Fibroblast of lung (primary cell): ENCODE measurements around the gene SMYD1. TPM values are rescaled to one million over a fixed set of nuclear protein-coding genes. Genes with fewer than 3 reads are reported as not detected.

Source experiments
- DNase-seq, 2 donors: peaks; one replicate each; pipeline versions ENCODE4 v3.0.0 to v3.0.0-alpha.2; 2010; ENCODE audit warnings: low read depth in 2 of 2
- H2AFZ ChIP-seq: 2 replicates; pipeline ENCODE4 v1.5.1; 2012; ENCODE audit warnings: low read length, control low read depth, inconsistent platforms
- H3K27ac ChIP-seq: 2 replicates; pipeline ENCODE4 v1.5.1; 2011; ENCODE audit warnings: low read length, control low read depth; ENCODE audit not compliant: insufficient read depth
- H3K27me3 ChIP-seq: 2 replicates; pipeline ENCODE4 v1.5.1; 2011; ENCODE audit warnings: mild to moderate bottlenecking, low read length; ENCODE audit not compliant: control insufficient read depth, insufficient read depth
- H3K36me3 ChIP-seq: 2 replicates; pipeline ENCODE4 v1.5.1; 2011; ENCODE audit warnings: low read length; ENCODE audit not compliant: control insufficient read depth, insufficient read depth
- H3K4me1 ChIP-seq: 2 replicates; pipeline ENCODE4 v1.5.1; 2011; ENCODE audit warnings: low read length; ENCODE audit not compliant: control insufficient read depth, insufficient read depth; ENCODE audit errors: extremely low read depth
- H3K4me2 ChIP-seq: 2 replicates; pipeline ENCODE4 v1.5.1; 2011; ENCODE audit warnings: low read length, control low read depth; ENCODE audit not compliant: insufficient read depth; ENCODE audit errors: extremely low read depth
- H3K4me3 ChIP-seq, 4 experiments: fragments of 200-600 bp in 1 of 4; sonication (generic) in 1 of 4; replicated peaks in 1 of 4; 2 replicates each; pipeline ENCODE4 v1.5.1; 2011 to 2016; ENCODE audit warnings: low read length in 4 of 4, low read depth in 3 of 4, mild to moderate bottlenecking in 3 of 4, control low read depth in 2 of 4, inconsistent platforms in 1 of 4, mixed read lengths in 1 of 4; ENCODE audit not compliant: insufficient read depth in 1 of 4; ENCODE audit errors: control extremely low read depth in 1 of 4
- H3K79me2 ChIP-seq: 2 replicates; pipeline ENCODE4 v1.5.1; 2012; ENCODE audit warnings: mild to moderate bottlenecking, low read length, inconsistent platforms; ENCODE audit not compliant: control insufficient read depth, insufficient read depth
- H3K9ac ChIP-seq: 2 replicates; pipeline ENCODE4 v1.5.1; 2011; ENCODE audit warnings: mild to moderate bottlenecking, low read length, control low read depth; ENCODE audit not compliant: insufficient read depth
- H3K9me3 ChIP-seq: 2 replicates; pipeline ENCODE4 v1.5.1; 2012; ENCODE audit warnings: low read depth, low read length; ENCODE audit not compliant: control insufficient read depth, insufficient read depth
- H4K20me1 ChIP-seq: 2 replicates; pipeline ENCODE4 v1.5.1; 2011; ENCODE audit warnings: low read length; ENCODE audit not compliant: control insufficient read depth, insufficient read depth; ENCODE audit errors: extremely low read depth
- EZH2 ChIP-seq: IDR thresholded peaks from 2 replicates; pipeline ENCODE4 v1.5.1; 2012; ENCODE audit warnings: low read length, control low read depth, mild to moderate bottlenecking; ENCODE audit errors: missing control alignments
- polyA plus RNA-seq, 2 donors: library from polyadenylated mRNA; depleted of rRNA in 1 of 2; stranded (reverse) in 1 of 2; unstranded in 1 of 2; fragments of >200 nt; gene quantifications; 2 replicates each; pipeline ENCODE4 v1.2.1, GENCODE V29; 2011 to 2012; ENCODE audit warnings: missing spikeins in 1 of 2
- total RNA-seq: library from RNA; depleted of rRNA; stranded (reverse); fragments of >200 nt; gene quantifications from 2 replicates; pipeline ENCODE4 v1.2.1, GENCODE V29; 2014
- TF ChIP-seq, protein P1 (sequence below), 2 donors: IDR thresholded peaks in 1 of 2; conservative IDR thresholded peaks in 1 of 2; 1 replicate in 1 of 2; 2 replicates in 1 of 2; pipeline ENCODE4 v1.5.1; 2011 to 2012; ENCODE audit warnings: low read length in 2 of 2, control low read depth in 1 of 2, inconsistent platforms in 1 of 2, low read depth in 1 of 2, mild to moderate bottlenecking in 1 of 2

Gene SMYD1
- total and polyA plus RNA-seq, 2 donors (not counting 1 experiment from before 2014, with no cell fraction given): not detected

DNA sequence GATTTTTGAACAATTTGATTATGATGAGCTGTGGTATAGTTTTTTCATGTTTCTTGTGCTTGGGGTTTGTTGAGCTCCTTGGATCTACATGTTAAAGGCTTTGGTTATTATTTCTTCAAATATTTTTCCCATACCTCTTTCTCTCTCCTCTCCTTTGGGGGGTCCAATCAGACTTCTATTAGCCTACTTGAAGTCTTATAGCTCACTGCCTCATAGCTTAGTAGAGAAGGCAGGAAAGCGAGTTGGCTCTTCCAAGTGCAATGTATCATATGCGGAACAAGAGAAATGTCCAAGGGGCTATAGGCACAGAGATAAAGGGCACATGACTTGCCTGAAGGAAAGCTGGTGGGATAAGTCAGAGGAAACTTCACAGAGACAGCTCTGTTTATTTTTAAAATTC, 74.3 kb downstream of the SMYD1 start:
- Histone ChIP-seq H3K4me2 (no peak overlapping the region), H3K9ac (no peak overlapping the region), H3K79me2 (no peaks in the 10 kb centered on the region), H3K27ac (no peak overlapping the region), H3K4me3 (no peak overlapping the region), H3K9me3 (no peaks in the 10 kb centered on the region), H4K20me1 (no peaks in the 10 kb centered on the region), H3K4me1 (no peaks in the 10 kb centered on the region), H3K27me3 (no peaks in the 10 kb centered on the region), H3K36me3 (no peaks in the 10 kb centered on the region), H2AFZ (no peak overlapping the region)
- DNase-seq: no peak
- TF ChIP-seq, protein P1, sequence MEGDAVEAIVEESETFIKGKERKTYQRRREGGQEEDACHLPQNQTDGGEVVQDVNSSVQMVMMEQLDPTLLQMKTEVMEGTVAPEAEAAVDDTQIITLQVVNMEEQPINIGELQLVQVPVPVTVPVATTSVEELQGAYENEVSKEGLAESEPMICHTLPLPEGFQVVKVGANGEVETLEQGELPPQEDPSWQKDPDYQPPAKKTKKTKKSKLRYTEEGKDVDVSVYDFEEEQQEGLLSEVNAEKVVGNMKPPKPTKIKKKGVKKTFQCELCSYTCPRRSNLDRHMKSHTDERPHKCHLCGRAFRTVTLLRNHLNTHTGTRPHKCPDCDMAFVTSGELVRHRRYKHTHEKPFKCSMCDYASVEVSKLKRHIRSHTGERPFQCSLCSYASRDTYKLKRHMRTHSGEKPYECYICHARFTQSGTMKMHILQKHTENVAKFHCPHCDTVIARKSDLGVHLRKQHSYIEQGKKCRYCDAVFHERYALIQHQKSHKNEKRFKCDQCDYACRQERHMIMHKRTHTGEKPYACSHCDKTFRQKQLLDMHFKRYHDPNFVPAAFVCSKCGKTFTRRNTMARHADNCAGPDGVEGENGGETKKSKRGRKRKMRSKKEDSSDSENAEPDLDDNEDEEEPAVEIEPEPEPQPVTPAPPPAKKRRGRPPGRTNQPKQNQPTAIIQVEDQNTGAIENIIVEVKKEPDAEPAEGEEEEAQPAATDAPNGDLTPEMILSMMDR (conservative IDR thresholded peaks at IDR 0.05 in 1 of 2, IDR thresholded peaks at IDR 0.05 in 1 of 2; ENCODE audit: low read depth in 1 of 2, low read length in 2 of 2): no peak
- no peak for TF ChIP-seq EZH2

DNA sequence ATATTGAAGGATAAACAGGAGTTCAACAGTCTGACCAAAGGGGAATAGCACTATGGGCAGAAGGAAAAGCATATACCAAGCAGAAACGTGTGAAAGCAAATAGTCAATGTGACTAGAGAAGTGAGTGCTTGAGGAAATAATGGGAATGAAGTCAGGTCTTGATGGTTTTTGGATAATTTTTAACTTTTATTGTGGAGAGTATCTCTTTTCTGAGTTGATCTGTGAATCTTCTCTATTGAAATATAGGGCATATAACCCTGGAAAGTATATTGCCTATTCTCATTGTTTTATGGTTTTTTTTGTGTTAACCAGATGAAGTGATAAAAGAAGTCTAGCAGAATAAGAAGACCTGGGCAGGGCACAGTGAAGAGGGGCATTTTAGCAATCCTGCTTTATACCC, 76.6 kb downstream of the SMYD1 start:
- H2AFZ ChIP-seq: no peak overlapping the region
- no peak for DNase-seq
- TF ChIP-seq, protein P1 (conservative IDR thresholded peaks at IDR 0.05 in 1 of 2, IDR thresholded peaks at IDR 0.05 in 1 of 2; ENCODE audit: low read depth in 1 of 2, low read length in 2 of 2): no peak
- no peak for TF ChIP-seq EZH2
- H3K9ac ChIP-seq: no peak overlapping the region
- no peak overlapping the region for H3K27ac ChIP-seq
- H3K27me3 ChIP-seq: no peaks in the 10 kb centered on the region
- no peak overlapping the region for H3K4me3 ChIP-seq
- H3K36me3 ChIP-seq: no peaks in the 10 kb centered on the region
- H3K9me3 ChIP-seq: no peaks in the 10 kb centered on the region
- H3K4me2 ChIP-seq: no peak overlapping the region
- no peaks in the 10 kb centered on the region for H4K20me1 ChIP-seq
- H3K4me1 ChIP-seq: no peaks in the 10 kb centered on the region
- H3K79me2 ChIP-seq: no peaks in the 10 kb centered on the region

DNA sequence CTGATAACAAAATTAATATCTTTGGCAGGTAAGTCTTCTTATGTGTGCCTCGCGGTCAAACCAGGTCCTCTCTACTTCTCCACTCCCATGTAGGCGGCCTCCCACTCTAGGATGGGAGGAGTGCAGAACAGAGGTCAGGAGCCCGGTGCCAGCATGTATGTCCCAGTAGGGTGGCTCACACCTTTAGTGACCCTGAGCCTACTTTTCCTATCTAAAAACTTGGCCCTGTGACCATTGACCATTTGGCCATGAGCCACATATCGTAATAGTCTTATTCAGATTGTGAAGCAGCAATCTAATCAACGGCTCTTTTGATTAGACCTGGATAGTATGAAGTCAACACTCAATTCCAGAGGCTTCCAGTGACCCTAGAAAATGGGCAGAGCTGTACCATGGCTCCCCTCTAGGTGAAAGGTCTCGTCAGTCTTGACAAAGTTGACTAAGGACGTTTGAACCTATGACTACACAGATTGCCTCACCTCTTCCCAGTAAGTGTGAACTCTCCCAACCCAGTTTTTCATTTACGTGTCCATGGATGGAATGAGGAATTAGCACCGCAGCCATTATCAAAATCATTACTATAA, 77.4 kb downstream of the SMYD1 start:
- Histone ChIP-seq H3K9ac (no peak overlapping the region), H3K79me2 (no peaks in the 10 kb centered on the region), H3K4me1 (no peaks in the 10 kb centered on the region), H3K4me3 (no peak overlapping the region), H3K27ac (no peak overlapping the region), H3K9me3 (no peaks in the 10 kb centered on the region), H2AFZ (no peak overlapping the region), H3K36me3 (no peaks in the 10 kb centered on the region), H4K20me1 (no peaks in the 10 kb centered on the region), H3K4me2 (no peak overlapping the region), H3K27me3 (no peaks in the 10 kb centered on the region)
- TF ChIP-seq, protein P1 (conservative IDR thresholded peaks at IDR 0.05 in 1 of 2, IDR thresholded peaks at IDR 0.05 in 1 of 2; ENCODE audit: low read depth in 1 of 2, low read length in 2 of 2): no peak
- no peak for TF ChIP-seq EZH2
- no peak for DNase-seq
